Measurements from ENCODE around the gene H6PD. TPM values are rescaled to one million over a fixed set of nuclear protein-coding genes. Genes with fewer than 3 reads are reported as not detected.
A peak's percentile ranks its signal among the peaks of the same experiment; 100 is the strongest.

Gene H6PD
- total and polyA plus RNA-seq, 2 donors from 2014 or later = 5.7 to 64.3 TPM

- no peak overlapping the region for H3K27ac ChIP-seq (ENCODE audit: low read depth in 2 of 2, low read length in 2 of 2)
- DNase-seq = peak; percentile 51 to 80 (median 65)
- peak; percentile 89 for TF ChIP-seq CTCF (IDR thresholded peaks at IDR 0.05; ENCODE audit: borderline replicate concordance, extremely low read depth, insufficient read depth)
- peaks cover 12% of the 10 kb centered on the region for H3K27me3 ChIP-seq (ENCODE audit: control insufficient read depth, insufficient read depth, low read length)
- no peak overlapping the region for H3K4me3 ChIP-seq (ENCODE audit: low read length in 3 of 3)
- FAIRE-seq = no peak
- no peaks in the 10 kb centered on the region for H3K9me3 ChIP-seq (ENCODE audit: control insufficient read depth in 2 of 3, insufficient read depth in 1 of 3, low read length in 3 of 3)
- H3K36me3 ChIP-seq (ENCODE audit: control insufficient read depth in 2 of 3, insufficient read depth in 3 of 3, low read length in 3 of 3) = no peaks in the 10 kb centered on the region
- H3K4me1 ChIP-seq (ENCODE audit: control insufficient read depth in 2 of 3, insufficient read depth in 2 of 3, low read depth in 1 of 3, low read length in 3 of 3) = peaks cover 0 to 9% (median 5%) of the 10 kb centered on the region in 3 donors
- H3K9ac ChIP-seq (ENCODE audit: low read length in 3 of 3) = peak overlapping the region in 1 of 3 donors; percentile 37
- intact Hi-C loops (cut with DNase I) = no loop called here
Measured at GRCh38 chr1:9196129-9197040, 38.2 kb upstream of the H6PD start.

GRCh38 chr1:9197186-9198099 is 37.1 kb upstream of the H6PD start:
- no peak for TF ChIP-seq CTCF (IDR thresholded peaks at IDR 0.05; ENCODE audit: borderline replicate concordance, extremely low read depth, insufficient read depth)
- Histone ChIP-seq H3K27me3 (ENCODE audit: control insufficient read depth, insufficient read depth, low read length) (peaks cover 17% of the 10 kb centered on the region), H3K36me3 (ENCODE audit: control insufficient read depth in 2 of 3, insufficient read depth in 3 of 3, low read length in 3 of 3) (no peaks in the 10 kb centered on the region), H3K9ac (ENCODE audit: low read length in 3 of 3) (no peak overlapping the region), H3K27ac (ENCODE audit: low read depth in 2 of 2, low read length in 2 of 2) (no peak overlapping the region), H3K9me3 (ENCODE audit: control insufficient read depth in 2 of 3, insufficient read depth in 1 of 3, low read length in 3 of 3) (no peaks in the 10 kb centered on the region), H3K4me3 (ENCODE audit: low read length in 3 of 3) (no peak overlapping the region), H3K4me1 (ENCODE audit: control insufficient read depth in 2 of 3, insufficient read depth in 2 of 3, low read depth in 1 of 3, low read length in 3 of 3) (peaks cover 0 to 11% (median 5%) of the 10 kb centered on the region in 3 donors)
- intact Hi-C loops (cut with DNase I) = no loop called here
- no peak for DNase-seq
- FAIRE-seq = no peak

- FAIRE-seq (no peak), DNase-seq (peak in 4 of 5 donors; percentile 72 to 84 (median 76))
- intact Hi-C loops (cut with DNase I) = no loop called here
- no peak overlapping the region for H3K4me3 ChIP-seq (ENCODE audit: low read length in 3 of 3)
- H3K36me3 ChIP-seq (ENCODE audit: control insufficient read depth in 2 of 3, insufficient read depth in 3 of 3, low read length in 3 of 3) = no peaks in the 10 kb centered on the region
- no peaks in the 10 kb centered on the region for H3K9me3 ChIP-seq (ENCODE audit: control insufficient read depth in 2 of 3, insufficient read depth in 1 of 3, low read length in 3 of 3)
- H3K27ac ChIP-seq (ENCODE audit: low read depth in 2 of 2, low read length in 2 of 2) = no peak overlapping the region
- peaks cover 28% of the 10 kb centered on the region for H3K27me3 ChIP-seq (ENCODE audit: control insufficient read depth, insufficient read depth, low read length)
- H3K4me1 ChIP-seq (ENCODE audit: control insufficient read depth in 2 of 3, insufficient read depth in 2 of 3, low read depth in 1 of 3, low read length in 3 of 3) = peaks cover 0 to 11% (median 5%) of the 10 kb centered on the region in 3 donors
- no peak overlapping the region for H3K9ac ChIP-seq (ENCODE audit: low read length in 3 of 3)
- TF ChIP-seq CTCF (IDR thresholded peaks at IDR 0.05; ENCODE audit: borderline replicate concordance, extremely low read depth, insufficient read depth) = no peak
Measured at GRCh38 chr1:9198538-9199361, 35.8 kb upstream of the H6PD start.
